ENCODE measurements around the gene NOTUM.

Gene NOTUM

DNA sequence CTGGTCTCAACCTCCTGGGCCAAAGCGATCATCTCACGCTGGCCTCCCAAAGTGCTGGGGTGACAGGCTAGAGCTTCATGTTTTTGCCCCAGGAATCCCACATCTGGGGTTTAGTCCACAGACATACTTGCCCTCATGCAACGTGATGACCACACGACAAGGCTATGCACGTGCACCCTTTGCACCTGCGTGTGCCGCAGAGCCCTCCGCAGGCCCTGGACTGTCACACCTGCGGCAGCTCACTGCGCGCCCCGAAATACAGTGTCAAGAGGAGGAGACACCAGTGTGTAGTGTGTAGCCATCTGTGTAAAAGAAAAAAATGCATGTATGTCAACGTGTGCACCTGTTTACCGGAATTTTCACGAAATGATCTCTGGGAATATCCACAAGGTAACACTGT is 10.5 kb downstream of the NOTUM start:
- intact Hi-C loops (cut with DNase I) = loop anchor here (10.0 kb wide), 1 partner anchor 204 kb away; no protein-coding TSS in a partner anchor
- DNase-seq = no peak

- intact Hi-C loops (cut with DNase I) = no loop called here
- peak in 1 of 42 donors; percentile 7 for DNase-seq
These were observed 12.2 kb downstream of the NOTUM start for GRCh38 chr17:81948635-81949378.

GRCh38 chr17:81947189-81947588 is 13.8 kb downstream of the NOTUM start, which contains the start of gene MYADML2:
Gene MYADML2 (minus strand): TSS chr17:81947233. CDS start chr17:81941741, 5,492 bp downstream.
- no peak for DNase-seq
- intact Hi-C loops (cut with DNase I) = no loop called here

- no peak for DNase-seq
These were observed 16.1 kb downstream of the NOTUM start for GRCh38 chr17:81944858-81945257.

DNA sequence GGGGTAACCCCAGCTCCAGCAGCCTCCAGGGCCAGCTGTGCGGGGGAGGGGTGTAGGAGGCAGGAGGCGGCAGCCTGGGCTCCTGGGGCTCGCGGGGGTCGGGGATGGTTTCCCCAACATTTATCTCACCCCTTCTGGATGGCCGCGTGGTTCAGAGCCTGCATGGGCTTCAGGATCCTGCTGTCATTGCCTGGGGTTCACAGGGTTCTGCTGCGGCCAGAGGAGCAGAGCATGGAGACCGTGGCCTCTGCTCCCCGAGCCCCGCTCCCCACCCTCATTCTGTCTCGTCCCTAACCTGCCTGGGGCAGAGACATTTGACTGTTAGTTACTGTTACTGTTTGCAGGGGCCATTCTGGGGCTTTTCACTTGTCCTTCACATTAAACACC is 18.8 kb downstream of the NOTUM start:
- intact Hi-C loops (cut with DNase I) = no loop called here
- DNase-seq = no peak

More at GRCh38 chr17:81944858-81945257, 16.1 kb downstream of the NOTUM start:
- intact Hi-C loops (cut with DNase I) = no loop called here

GRCh38 chr17:81941484-81942166 is 19.4 kb downstream of the NOTUM start:
- DNase-seq = peak in 34 of 42 donors; percentile 40 to 85 (median 64)
- intact Hi-C loops (cut with DNase I) = no loop called here

- intact Hi-C loops (cut with DNase I) = no loop called here
- no peak for DNase-seq
These were observed 20.2 kb downstream of the NOTUM start for GRCh38 chr17:81940538-81941483.

GRCh38 chr17:81939881-81940385 is 21.1 kb downstream of the NOTUM start:
- DNase-seq = peak in 35 of 42 donors; percentile 24 to 83 (median 60)
- intact Hi-C loops (cut with DNase I) = no loop called here

- DNase-seq = no peak
These were observed 21.8 kb downstream of the NOTUM start for GRCh38 chr17:81939218-81939617.

GRCh38 chr17:81935709-81936084 is 25.3 kb downstream of the NOTUM start:
- intact Hi-C loops (cut with DNase I) = no loop called here
- DNase-seq = no peak

More at GRCh38 chr17:81939218-81939617, 21.8 kb downstream of the NOTUM start:
- intact Hi-C loops (cut with DNase I) = no loop called here

DNA sequence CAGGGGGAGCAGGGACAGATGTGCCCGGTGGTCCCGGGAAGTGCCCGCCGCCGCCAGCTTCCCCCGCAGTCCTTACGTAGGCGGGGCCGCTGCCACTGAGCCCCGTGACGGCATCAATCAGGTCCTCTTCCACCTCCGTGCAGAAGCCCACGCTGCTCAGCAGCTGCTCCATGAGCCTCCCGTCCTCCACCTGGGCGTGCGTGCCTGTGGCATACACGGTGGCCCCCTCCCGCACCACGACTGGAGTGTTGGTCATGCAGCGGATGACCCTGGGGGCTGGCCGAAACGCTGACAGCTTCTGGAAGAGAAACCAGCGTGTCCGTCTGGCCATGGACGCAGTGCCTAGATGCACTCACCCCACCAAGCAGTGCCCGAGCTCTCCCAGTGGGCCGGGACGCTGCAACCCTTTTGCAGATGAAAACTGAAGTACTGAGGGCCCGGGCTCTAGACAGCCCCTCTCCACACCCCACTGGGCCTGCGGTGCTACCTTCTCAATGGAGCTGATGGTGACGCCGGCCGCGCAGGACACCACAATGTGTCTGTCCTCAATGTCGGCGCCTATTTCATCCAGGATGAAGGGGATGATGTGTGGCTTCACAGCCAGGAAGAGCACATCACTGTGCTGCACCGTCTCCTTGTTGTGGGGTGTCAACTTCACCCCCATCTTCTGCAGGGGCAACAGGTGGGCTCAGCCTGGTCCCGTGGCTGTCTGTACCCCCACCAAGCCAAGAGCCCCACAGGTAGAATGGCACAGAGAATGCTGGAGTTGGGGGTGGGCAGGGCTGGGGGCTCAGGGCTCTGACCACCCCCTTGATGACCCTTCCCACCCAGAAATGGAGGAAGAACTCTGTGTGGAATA is 25.9 kb downstream of the NOTUM start:
- DNase-seq = peak in 24 of 42 donors; percentile 33 to 82 (median 58)
- intact Hi-C loops (cut with DNase I) = no loop called here

- intact Hi-C loops (cut with DNase I) = no loop called here
- DNase-seq = no peak
These were observed 26.8 kb downstream of the NOTUM start for GRCh38 chr17:81934098-81934757.

DNA sequence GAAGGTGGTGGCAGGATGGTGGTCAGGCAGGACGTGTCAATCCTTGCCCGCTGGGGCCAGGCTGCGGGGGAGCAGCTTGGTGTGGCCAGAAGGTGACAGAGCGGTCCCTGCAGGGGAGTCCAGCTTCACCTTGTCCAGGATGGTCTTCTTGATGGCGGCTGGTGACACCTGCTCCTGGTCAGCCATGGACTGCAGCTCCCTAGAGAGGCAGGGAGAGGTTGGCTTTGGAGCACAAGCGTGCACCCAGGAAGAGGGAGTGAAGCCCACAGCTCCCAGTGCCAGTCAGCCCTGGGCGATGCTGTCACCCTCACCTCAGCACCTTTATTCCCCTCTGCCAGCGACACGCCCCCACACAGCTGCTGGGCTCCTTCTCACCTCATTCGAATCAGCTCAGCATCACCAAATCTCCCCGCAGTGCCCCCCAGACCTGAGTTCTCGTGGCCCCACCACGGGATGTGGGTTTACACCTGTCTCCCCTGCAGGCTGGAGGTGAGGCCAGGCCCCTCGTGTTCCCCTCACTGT is 27.7 kb downstream of the NOTUM start:
- intact Hi-C loops (cut with DNase I) = no loop called here
- peak in 2 of 42 donors; percentile 42 to 45 for DNase-seq

DNA sequence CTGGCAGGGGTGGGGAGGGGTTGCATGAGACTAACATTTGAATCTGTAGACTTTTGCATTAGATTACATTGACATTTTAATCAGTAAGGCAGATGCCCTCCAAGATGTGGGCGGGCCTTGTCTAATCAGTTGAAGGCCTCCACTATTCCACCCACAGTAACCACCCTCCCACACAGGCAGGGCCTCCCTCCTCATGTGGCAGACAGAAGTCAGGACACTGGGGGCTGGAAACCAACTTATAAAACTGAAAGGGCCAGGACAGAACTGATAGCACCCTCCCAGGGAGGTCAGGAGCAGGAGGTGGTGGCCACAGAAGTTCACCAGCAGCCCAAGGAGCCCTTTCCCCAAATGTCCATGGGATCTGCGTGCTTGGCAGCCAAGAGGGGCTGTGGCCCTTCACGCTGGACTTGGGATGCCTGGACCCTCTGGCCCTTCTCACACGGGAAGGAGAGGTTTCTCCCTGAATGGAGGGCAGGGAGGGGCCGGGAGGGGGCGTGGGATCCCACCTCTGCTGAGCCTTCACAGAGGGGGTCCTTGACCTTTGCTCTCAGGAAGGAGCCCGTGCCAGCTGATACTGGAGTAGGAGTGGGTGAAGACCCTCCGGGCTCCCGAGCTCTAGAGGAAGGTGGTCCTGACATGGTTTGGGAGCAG is 28.5 kb downstream of the NOTUM start:
- DNase-seq = no peak
- intact Hi-C loops (cut with DNase I) = no loop called here

DNA sequence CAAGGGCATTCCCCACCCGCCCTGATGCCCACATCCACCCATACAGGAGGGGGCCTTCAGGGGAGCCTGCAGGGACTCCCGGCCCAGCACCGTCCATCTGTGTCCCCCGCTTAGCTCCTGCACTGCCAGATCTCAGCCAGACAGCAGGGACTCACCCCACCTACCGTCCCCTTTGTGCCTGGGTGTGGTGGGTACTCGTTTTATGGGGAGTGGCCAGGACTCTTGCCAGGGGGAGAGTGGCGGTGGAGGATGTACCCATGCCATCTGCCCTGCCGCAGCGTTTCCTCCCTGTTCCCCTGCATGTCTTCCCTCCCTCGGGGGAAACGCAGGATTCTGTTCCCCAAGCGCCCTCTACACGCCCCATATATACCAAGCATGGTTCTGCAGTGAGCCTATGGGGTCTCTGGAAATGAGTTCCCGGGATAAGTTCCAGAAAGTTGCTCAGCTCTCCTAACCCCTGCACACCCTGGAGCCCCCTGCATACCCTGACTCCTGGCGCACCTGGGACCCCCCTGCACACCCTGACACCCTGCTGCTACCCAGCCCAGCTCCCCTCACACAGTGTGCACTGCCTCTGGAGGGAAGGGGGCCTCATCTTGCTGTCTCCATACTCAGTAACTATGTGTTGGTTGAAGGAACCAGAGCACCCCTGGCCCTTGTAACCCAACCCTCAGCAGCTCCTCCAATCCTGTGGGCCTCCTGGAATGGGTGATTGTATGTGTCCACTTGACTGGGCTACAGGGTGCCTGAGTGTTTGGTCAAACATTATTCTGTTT is 29.2 kb downstream of the NOTUM start:
- DNase-seq = no peak
- intact Hi-C loops (cut with DNase I) = no loop called here

DNA sequence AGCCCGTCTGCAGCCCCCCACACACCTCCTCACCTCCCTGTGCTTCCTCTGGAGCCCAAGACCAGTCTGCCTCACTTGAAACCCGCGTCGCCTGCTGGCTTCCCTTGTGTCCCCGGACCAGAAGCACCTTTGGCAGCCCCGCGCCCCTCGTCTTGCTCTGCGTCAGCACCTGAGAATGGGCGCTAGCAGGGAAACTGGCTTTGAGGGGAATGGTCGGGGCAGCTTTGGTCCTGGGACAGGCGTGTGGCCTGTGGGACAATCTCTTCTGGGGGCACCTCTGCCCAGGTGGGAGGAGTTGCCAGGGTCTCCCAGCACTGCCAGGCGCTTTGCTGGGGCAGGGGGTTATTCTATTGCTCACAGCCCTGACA is 29.8 kb downstream of the NOTUM start:
- intact Hi-C loops (cut with DNase I) = no loop called here
- DNase-seq = no peak
